ENCODE data around the gene BLID.

Gene BLID

DNA sequence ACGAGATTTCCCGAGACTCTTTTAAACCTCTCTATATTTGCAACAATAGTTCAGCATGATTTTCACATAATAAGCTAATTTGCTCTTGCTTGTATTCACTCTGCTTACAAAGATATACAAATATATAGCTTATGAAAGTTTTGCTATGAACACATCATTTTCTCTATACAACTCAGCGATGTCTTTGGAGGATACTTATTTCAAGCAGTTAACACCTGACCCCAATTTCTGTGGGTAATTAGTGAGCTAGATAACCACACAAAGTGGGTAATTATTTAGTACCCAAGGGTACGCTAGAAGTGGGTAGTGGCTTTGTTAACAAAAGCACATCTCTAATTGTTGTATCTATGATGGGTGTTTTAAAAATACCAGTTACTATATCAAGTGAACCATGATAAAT, 12.3 kb downstream of the BLID start:
- DNase-seq = no peak

DNA sequence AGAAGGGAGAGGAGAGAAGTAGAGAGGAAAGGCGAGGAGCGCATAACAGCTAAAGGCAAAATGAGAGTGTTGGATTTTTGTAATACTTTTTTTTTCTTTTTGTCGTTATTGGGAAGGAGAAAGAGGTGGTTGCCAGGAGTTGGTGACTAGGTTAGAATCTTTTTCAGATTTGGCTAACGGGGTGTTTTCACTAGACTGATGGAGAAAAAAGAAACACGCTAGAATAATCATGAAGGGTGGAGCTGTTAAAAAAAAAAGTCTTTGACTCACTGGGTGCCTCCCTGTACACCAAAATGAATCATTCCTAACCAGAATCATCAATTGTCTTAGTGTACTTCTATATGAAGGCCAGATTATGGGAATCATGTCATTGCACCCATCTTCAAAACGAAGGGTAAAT, 12.7 kb downstream of the BLID start:
- DNase-seq = no peak

DNA sequence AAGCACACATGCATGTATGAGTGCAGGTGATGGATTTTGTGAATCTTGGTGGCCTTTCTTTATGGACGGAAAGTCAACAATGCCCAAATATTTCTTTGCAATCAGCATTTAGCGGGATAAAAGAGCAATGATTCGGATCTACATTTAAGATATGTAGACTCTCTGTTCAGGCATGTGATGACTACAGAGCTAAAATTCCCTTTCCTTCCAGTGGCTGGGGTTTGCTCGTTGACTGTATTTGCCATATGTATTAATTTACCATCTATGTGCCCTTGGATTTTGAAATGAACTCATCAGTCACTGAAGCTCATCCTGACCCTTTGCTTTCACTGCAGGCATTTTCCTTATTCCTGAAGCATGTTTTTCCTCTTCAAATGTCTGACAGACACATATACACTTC, 13.6 kb downstream of the BLID start:
- DNase-seq = no peak

DNA sequence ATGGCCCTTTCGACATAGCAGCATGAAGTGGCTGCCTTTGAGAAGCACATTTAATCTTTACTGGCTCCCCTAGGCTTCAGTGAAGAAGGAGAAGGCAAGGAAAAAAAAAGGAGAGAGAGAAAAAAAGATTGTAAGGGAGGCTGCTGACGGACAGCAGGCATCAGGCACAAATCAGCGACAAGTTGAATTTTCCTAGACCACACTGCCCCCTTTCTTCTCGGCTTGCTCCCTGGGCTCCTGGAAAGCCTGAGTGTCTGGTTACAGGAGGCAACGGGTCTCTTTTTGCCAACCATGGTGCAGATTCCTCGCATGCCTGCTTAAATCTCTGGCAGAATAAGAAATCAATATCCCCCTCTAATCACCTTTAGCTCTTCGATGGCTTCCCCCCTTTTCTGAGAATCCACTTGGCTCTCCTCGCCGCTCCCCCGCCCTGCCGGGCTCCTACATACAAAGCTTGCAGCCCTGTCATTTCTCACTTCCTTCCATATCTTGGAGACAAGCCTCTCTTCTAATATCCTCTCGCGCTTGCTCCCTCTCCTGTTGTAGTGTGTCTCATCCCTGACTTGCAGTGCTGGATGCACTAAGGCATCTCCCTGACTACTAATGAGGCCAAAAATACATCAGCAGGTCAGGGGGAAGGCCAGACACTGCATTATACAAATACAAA, 14.3 kb downstream of the BLID start:
- DNase-seq = no peak

DNA sequence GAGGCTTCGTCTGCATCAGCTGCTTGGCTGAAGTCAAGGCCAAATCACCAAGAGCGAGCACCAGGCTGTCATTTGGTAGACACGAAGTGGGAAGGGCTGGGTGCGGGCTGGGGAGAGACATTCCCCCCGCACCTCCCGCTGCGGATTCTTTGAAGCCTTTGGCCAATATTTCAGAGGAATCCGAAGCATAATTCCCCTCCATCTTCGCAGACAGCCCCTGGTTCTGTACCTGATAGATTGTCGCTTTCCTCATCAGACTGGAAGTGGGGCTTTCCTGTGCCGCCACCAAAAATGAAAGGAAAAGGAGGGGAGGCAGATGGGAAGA, 15.3 kb downstream of the BLID start:
- no peak for DNase-seq

DNA sequence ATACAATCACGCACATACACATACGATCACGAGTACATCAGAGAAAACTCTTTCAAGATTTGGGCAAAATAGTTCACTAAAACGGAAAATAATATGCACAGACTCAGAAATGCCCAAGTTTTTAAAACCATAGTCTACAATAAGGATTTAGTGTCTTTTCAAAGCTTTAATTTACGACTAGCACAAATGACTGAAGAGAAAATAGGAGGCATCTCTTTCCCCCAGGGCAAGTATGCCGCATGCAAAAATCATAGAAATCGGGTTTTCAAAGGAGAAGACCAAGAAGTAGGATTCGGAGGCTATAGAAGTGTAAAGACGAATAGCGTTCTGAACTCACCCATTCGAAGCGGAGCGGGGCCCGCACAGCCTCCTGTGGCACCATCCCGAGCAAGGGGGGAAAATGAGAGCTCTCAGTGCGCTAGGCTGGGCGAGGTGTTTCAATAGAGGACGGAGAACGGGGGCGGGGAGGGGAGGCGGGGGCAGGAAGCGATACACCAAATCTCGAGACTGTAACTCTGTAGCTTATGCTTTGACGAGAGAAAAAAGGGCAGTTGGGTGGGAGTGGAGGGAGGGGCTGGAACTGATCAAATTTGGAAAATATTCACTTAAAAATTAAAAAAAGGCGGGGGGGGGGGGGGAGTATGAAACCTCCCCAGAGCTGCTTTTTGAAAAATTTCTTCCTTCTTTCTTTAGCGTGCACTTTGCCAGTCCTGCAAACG, 15.8 kb downstream of the BLID start:
- no peak for DNase-seq

DNA sequence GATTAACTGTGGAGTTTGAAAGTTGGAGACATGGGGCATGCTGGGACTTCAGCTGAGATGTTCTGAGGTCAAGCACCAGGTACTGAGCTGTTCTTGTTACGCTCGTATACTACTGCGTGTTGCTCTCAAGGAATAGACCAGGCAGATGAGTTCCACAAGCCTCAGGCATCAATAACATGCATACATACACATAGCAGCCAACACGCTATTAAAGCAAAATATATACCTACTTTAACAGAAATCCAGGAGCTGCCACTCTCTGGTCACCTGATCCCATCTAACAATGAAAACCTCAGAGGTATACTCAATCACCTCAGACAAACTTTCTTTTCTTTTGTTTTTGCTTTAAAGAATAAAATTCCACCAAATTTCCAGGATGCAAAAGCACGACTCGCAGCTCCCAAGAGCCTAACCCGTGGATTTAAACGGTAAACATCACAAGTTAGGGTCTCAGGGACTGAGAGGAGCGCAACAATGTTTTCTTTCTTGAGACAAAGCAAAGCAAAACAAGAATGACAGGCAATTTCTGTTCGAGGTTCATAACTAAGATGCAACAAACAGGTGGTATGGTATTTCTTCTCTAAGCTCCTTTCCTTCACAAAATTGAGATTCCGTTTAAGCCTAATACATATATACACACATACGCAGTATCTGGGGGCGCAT, 16.5 kb downstream of the BLID start:
- DNase-seq = no peak

DNA sequence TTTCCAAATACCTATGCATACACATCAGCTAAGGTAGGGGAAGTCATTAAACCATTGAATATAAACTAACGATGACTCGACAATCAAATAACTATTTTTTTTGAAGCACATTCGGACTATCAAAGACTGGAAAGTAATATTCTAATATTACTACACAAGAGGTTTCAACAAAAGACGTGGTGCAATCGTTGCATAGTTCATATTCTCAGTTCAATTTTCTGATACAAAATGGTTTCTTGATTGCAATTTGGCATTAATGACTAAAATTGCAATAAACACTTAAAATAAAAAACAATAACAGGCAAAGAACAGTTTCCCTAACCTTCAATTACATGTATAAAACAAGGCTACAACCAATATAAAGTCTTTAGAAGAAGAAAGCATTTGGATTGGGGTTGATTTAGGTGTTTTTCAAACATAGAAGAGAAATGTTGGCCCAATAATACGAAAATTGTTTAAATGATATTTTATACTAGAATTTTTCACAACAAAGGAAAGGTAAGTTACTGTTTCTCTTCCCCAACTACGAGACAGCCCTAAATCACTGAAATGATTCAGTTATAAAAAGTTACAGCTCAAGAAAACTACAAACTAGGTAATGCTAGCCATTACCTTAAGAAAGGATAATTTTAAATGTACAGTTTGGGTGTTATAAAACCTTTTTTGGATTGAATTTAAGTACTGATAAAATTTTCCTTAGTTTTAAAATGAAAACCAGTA, 17.6 kb downstream of the BLID start:
- no peak for DNase-seq

DNA sequence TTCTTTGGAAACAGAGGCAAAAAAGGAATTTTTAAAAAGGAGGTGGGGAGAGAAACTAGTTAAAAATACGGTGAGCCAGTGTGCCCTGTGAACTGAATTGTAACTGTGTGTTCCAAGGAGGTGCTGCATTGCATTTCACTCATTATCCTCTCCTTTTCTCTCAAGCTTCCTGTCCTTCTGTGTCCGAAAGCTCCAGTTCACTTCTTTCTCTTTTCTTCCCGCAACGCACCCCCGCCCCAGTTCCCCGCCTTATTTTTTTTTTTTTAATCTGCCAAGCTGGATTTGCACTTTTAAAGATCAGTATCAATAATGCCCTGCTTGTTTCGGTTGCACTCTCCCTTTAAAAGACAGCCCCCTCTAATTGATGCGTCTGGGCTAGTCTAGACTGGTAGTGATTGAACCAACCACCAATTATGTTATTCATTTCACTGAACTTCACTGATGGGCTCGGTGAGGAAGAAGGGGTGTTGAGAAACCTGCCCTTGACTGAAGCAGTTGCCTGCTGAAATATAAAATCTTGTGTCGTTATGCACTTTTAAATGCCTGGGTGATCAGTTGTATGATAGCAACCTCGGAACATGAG, 18.5 kb downstream of the BLID start:
- DNase-seq = no peak

DNA sequence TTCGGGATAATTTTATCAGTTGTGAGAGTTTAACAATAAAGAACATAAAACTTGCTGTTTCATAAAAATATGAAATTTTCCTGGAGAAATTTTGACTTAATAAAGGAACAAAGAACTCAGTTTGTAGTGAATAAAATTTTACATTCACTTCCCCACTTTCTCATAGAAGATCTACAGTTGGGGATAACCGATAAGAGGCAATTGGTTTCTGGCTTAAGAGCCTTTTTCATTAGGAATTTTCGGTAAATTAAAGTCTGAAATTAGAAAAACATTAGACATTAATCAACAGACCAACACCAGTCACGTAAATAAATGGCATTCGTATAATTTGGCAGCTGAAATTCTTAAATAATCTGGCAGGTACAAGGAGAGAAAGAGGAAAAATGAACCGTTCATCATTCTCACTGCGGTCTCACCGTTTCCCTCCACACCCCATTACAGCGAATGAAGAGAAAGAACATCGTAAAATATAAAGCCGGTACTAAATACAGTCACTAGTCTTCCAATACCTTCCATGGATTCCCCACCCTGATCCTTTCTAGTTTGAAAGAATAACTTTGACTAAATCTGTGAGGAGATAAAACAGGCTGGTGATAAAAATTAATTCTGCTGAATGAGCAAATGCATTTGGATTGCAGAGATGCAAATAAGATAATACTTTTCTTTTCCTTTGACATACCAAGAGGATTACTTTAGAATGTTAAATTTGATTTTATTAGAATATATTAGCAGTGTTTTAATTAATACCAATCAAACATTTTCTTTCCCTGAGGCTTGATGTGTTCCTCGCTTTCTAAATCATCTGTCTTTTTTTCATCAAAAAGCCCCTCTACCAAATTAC, 19.5 kb downstream of the BLID start:
- DNase-seq = no peak

DNA sequence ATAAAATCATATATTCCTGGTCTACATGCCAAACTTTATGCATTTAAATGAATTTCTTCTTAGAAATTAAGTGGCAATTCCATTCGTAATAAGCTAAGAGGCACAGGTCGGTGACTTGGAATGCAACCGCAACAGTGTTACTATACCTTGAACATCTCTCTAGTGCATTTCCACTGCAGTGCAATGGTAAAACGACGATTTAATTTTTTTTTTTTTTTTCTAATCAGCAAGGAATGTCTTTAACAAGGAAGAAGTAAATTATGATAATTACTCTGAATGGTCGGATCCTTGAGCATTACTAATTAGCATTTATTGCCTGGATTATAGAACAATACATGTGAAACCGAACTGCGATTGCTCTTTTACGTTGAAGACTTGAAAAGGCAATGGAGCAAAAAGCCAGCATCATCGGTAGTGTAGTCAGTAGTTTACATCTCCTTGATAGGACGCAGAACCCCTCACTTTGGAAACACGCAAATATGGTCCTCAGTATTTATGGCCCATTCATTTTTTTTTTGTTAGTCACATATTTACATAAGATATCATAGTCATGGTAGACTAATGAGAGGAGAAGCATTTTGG, 20.2 kb downstream of the BLID start:
- DNase-seq = no peak

DNA sequence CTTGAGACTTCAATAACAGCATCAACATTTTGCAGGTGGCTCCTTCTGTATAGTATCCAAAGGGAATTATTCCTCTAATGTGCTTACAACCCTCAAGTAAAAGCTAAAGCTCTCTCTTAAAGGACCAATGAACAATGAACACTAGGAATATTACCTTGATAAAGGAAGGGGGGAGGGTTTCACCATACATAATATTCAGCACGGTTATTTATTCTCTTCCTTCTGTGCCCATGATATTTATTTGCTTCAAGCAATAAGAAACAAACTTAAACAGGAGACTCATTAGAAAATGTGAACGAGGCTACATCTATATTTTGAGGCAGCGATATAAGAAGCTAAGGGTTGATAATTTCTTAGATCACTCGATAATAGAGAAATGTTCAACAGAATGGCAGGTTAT, 21.2 kb downstream of the BLID start:
- DNase-seq = no peak

DNA sequence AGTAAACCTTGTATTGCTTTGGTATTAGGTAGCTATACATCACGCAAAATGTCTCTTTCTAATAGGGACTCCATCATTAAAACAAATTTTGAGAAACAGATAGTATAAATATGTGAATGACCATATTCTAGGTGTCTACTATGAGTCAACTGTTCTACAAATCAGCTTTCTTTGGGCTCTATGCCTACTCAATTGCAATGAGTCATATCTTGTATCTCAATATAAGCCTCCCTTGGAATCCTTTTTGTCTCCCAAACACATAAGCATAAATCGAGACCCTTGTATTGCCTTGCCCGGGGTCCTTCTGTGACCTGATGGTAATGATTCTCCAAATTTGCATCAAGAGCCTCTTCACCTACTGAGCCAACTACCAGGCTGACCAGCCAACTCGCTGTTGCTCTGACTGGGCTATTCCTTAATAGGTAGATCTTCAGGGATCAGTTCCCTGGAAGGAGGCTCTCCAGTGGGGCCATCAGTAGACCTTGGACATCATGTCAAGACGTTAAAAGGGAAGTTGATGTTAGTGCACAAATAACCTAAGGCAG, 22.2 kb downstream of the BLID start:
- no peak for DNase-seq

DNA sequence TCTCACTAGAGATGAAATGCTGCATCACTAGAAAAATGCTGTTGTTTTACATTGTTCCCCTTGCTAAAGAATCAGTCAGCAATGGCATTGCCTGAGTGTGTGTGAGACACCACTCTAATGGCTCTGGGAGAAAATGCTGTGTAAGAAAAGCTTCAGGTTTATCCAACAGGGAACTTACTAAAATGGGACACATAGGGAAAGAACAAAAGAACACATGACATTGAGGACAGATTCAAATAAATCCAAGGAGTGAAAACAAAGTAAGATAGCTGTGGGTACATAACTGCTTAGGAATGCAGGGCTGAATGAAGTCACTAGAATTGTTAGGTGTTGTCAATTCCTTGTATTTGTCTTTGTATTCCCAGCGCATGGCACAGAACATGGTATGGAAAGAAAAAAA, 24.2 kb downstream of the BLID start:
- no peak for DNase-seq

DNA sequence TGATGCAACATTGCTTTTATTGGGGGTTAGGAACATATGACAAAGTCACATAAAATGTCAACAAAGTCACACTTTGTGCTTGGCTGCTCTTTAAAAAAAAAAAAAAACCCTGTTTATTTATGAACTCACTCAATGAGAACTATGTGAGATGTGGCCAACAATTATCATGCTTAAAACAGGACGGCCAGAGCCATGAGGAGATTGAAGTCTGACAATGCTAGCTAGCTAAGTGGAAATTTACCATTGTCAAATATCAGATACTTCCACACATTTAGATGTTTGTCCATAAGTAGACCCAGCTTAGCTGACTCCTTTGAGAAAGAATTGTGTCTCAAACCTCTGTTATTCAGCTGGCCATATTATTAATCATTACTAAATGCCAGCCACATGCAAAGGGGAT, 26.9 kb downstream of the BLID start:
- DNase-seq = no peak

DNA sequence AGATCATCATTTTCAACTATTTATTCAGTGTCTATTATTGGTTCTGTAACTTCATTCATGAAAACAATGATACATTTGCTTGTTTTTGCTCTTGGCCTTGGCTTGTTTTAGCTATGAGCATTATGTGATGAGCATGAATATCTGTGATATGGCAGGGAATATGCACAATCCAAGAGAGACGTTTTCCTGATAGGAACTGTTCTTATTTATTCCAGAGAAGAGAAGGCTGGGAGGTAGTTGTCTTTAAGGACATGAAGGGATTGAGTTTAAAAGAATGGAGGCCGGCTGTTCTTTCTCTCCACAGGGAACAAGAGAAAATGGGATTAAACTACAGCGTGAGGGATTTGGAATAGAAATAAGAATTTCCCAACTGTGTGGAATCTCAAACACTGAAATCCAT, 30.3 kb downstream of the BLID start:
- no peak for DNase-seq

DNA sequence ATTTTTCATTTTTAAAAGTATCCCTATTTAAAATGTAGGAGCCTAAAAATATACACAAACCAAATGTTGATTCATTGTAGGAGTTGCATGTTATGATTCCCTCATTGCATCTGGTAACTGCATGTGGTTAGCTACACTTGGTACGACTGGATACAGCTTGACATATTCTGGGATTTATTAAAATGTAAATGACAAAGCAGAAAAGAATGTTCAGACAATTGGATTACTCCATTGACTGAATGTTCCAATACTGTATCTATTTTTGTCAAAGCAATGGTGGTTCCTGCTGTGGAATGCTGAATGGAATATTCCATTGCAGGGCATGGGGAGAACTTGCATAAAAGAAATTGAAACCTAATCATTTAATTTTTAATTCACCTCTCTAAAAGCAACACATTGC, 30.8 kb downstream of the BLID start:
- DNase-seq = no peak

DNA sequence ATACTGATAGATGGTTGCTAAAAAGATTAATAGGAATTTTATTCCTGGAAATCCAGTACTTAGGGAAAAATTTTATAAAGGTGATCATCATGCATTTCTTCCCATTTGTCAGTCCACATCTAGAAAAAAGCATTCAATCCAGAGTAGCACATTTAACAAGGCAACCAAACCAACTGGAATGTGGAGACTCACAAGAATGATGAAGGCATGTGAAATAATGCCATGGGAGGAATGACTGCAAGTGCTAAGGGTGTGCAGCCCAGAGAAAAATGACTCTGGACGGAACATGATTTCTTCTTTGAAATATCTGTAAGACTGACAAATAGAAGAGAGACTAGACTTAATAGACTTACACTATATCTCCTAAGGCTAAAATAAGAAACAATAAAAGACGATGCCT, 33.8 kb downstream of the BLID start:
- DNase-seq = no peak

DNA sequence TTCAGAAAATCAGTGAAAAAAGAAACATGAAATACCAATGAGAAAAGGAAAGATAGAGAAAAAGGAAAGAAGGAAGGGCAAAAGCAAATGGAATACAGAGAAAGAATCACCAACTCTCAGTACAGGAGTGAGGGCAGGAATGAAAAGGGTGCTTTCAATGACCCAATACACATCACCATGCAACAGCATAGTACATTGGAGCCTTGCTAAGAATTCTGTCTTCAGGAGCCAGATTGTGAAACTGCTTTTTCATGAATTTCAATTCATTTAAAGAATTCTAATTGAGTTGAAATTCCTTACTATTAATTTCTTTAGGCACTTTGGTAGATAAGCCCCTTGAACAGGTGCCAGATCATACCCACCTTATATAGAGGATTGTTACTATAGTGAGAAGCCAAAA, 34.9 kb downstream of the BLID start:
- DNase-seq = no peak

DNA sequence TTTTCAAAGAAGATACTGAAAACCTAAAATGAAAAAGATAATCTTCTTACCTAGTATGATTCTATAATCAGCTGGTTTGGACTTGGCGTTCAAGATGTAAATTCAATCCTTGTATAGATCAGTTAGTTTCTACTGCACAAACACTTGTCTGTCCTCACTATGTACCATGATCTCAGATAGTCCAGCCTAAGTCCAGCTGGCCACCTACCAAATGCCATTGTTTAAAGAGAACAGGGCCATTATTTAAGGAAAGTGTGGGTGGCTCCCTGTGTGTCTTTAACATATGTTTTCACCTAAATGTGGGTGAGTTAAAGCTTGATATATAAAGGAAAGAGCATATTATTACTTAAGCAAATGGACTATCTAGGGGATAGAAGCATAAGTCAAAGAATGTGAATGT, 38.6 kb downstream of the BLID start:
- DNase-seq = no peak

DNA sequence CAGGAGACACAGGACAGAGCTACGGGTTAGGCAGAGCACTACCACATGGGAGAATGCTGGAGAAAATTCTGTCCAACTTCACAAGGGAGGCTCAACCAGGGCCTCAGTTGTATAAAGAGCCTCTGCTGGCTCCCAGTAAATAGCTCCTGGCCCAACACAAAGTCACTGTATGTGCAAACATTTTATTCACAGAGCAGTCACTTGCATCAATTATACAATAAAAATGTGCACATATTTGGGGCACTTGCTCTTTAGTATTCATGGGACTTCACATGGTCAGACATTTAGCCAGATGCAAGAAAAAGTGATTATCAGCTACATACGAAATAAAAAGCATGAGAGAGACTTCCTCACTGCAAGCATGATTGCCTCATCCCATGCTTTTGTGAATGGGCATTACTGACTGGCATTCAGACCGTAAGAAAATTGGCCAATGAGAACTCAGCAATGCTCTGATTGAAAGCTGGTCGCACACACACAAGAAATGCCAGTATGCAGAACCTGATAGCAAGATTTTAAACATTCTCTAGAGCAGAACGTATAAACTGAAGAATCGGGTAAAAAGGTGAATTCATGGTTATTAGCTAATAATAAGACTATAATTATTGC, 39.4 kb downstream of the BLID start:
- DNase-seq = no peak

DNA sequence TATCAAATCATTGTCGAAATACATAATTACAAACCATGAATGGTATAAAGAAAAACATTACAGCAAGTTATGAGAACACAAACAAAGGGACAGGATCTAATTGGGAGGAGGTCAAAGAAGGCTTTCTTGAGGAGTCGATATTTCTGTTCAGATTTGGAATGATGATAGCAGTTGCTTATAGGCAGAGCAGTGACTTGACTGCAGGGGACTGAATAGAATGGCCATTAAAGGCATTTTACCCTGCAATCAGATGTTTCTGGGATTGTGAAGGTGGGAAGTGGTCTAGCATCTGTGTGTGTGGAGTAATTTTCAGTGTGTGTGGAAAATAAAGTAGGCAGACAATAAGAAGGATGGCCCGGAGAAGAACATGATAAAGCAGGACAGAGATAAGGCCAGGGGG, 41.0 kb downstream of the BLID start:
- no peak for DNase-seq

Measured in CD4-positive, alpha-beta T cell treated with Interleukin-1 beta for 1 hour (primary cell).